NCI-H2107 treated with DMSO at 0.1 percent for 48 hours (cell line): ENCODE measurements around the gene SRI.
A peak's percentile ranks its signal among the peaks of the same experiment; 100 is the strongest.
"Not testable (repeated sequence)": the region's sequence is repeated elsewhere in the genome, so short reads cannot be mapped to it uniquely, and the experiment has no call there.

Source experiments
- DNase-seq: peaks from one replicate; lab custom pipeline; 2025; ENCODE audit not compliant: unreplicated experiment; lab: John Stamatoyannopoulos, UW

The SRI gene, protein sequence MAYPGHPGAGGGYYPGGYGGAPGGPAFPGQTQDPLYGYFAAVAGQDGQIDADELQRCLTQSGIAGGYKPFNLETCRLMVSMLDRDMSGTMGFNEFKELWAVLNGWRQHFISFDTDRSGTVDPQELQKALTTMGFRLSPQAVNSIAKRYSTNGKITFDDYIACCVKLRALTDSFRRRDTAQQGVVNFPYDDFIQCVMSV

GRCh38 chr7:88219781-88220747, at the start of gene SRI:
SRI (minus strand) TSS chr7:88220038; CDS start chr7:88220026, 12 bp downstream.
- peak; percentile 40 for DNase-seq

GRCh38 chr7:88269586-88269985, 49.7 kb upstream of the SRI start:
- DNase-seq = no peak

DNA sequence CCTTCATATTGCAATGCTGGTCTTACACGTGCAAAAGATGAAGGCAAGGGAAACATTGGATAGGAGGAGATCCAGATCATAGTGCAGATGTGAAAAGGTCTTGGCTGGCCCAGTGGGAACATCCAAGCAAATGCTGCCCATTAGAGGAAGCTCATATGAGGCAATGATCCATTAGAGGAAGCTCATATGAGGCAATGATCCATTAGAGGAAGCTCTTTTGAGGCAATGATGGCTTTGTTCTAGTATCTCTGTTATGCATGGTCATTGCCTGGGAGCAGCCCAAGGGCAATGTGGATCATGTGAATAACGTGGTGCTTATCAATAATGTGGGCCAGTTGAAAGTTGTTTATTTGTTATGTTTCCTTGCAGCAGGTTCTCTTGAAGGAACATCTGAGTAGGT, 49.0 kb upstream of the SRI start:
- no peak for DNase-seq

DNA sequence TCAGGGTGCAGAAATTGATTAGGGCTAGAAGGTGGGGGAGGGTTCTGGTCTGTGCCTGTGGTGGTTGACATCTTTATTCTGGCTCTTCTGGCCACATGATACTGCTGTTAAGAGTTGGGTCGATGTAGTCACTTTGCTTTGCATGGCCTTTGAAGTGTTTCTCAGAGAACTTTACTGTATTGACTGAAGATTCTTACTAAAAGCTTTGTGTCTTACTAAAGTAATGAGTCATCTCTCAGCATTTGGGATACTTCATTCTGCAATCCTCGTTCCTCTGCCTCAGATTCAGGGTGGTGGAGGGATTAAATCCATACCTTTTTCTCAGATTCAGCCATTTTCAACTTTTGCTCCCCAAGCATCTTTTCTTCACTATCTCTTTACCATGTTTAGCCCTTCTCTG, 48.2 kb upstream of the SRI start:
- DNase-seq = no peak

- DNase-seq = no peak
Observed at GRCh38 chr7:88267421-88267820, 47.6 kb upstream of the SRI start.

GRCh38 chr7:88264987-88265386, 45.1 kb upstream of the SRI start:
- not testable (repeated sequence) for DNase-seq

DNA sequence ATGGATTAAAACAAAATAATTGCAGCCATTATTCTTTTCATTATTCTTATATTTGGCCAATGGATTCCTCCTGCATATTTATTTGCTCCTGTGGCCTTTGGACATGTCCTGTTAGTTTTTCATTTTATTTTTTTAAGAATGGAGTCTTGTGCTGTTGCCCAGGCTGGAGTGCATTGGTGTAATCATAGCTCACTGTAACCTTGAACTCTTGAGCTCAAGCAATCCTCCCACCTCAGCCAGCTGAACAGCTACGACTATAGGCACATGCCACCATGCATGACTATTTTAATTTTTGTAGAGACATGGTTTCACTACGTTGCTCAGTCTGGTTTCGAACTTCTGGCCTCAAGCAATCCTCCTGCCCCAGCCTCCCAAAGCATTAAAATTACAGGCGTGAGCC, 42.7 kb upstream of the SRI start:
- no peak for DNase-seq

GRCh38 chr7:88260719-88261118, 40.9 kb upstream of the SRI start:
- DNase-seq = no peak

GRCh38 chr7:88259656-88260380, 40.0 kb upstream of the SRI start:
- DNase-seq = no peak

- DNase-seq = not testable (repeated sequence)
Observed at GRCh38 chr7:88258296-88258695, 38.5 kb upstream of the SRI start.

GRCh38 chr7:88256906-88257305, 37.1 kb upstream of the SRI start:
- DNase-seq = no peak

GRCh38 chr7:88254721-88255424, 35.0 kb upstream of the SRI start:
- DNase-seq = no peak

GRCh38 chr7:88253640-88254039, 33.8 kb upstream of the SRI start:
- DNase-seq = no peak

GRCh38 chr7:88244258-88244657, 24.4 kb upstream of the SRI start:
- no peak for DNase-seq

- DNase-seq = peak; percentile 57
Observed at GRCh38 chr7:88243345-88243909, 23.6 kb upstream of the SRI start.

DNA sequence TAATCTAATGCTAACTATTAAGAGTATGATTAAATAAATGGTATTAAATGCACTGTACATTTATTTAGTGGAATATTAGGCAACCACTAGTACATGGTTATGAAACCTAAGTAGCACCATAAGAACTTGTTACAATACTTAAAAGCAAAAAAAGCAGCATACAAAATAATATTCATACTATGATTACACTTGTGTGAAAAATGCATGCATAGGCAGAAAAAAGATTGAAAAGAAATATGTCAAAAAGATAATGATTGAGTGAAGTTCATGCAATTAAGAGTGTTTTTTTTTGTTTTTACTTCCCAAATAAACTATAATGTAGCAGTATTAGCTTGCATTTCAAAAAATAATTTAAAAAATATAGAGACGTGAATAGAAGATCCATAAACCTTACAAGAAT, 20.0 kb upstream of the SRI start:
- DNase-seq = no peak

- DNase-seq = no peak
Observed at GRCh38 chr7:88233828-88234227, 14.0 kb upstream of the SRI start.

GRCh38 chr7:88230646-88231045, 10.8 kb upstream of the SRI start:
- no peak for DNase-seq

DNA sequence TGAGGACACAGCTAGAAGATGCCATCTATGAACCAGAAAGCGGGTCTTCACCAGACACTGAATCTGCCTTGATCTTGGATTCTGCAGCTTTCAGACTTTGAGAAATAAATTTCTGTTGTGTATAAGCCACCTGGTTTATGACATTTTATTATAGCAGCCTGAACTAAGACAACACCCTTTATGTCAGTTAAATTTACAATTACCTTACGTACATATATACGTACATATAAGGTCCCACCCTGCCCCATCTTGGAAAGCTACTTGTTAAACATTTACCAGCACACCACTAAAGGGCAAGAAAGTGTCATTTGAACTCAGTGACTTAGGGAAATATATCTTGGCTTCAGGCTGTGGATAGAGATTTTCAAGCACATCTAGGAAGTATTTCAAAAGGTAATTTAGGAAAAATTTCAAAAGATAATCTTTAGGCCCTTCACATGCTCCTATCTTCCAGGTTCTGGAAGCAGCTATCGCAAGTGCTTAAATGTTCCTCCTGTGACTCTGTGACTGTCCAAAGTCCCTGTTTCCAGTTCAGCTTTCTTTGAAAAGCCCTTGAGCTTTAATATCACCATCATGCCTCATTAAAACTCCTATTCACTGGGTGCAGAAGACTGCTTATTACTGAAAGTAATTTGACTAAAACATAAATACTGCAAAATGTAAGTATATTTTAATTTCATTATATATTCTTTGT, 9.6 kb upstream of the SRI start:
- no peak for DNase-seq

GRCh38 chr7:88226886-88227516, 7.2 kb upstream of the SRI start:
- DNase-seq = no peak
